NCI-H460 (cell line): ENCODE measurements around the gene TACR2. TPM values are rescaled to one million over a fixed set of nuclear protein-coding genes. Genes with fewer than 3 reads are reported as not detected.

ENCODE experiments used
- total RNA-seq: library from RNA; depleted of rRNA; stranded (reverse); fragments of >200 nt; shearing (Covaris generic); gene quantifications from 2 replicates; pipeline ENCODE4 v1.2.3, GENCODE V29; 2014; rRNA removed

Gene TACR2
- total RNA-seq, 1 experiment from 2014 or later, result not detected

Other genes starting within 250 kb of the TACR2 start
- gene SUPV3L1, start 236.7 kb downstream of the TACR2 start, total RNA-seq, result 75.9 and 79.0 TPM in 2 replicates
- 5.6 and 7.6 TPM in 2 replicates for gene HKDC1, start 196.6 kb downstream of the TACR2 start, total RNA-seq
- 34.2 and 41.4 TPM in 2 replicates for gene HK1, start 138.4 kb downstream of the TACR2 start, total RNA-seq
- gene TSPAN15, start 34.5 kb upstream of the TACR2 start, total RNA-seq, result 10.9 and 11.5 TPM in 2 replicates
- gene NEUROG3, start 156.5 kb upstream of the TACR2 start, total RNA-seq, result not detected in 2 replicates
- 2.3 and 4.9 TPM in 2 replicates for gene FAM241B, start 213.3 kb upstream of the TACR2 start, total RNA-seq